Pulmonary artery endothelial cell (primary cell): ENCODE results near the gene VKORC1. TPM values are rescaled to one million over a fixed set of nuclear protein-coding genes. Genes with fewer than 3 reads are reported as not detected.

Source experiments
- DNase-seq: peaks from one replicate; pipeline ENCODE4 v3.0.0-alpha.2; 2011; ENCODE audit warnings: low read depth, low spot score
- total RNA-seq: library from RNA; depleted of rRNA; stranded (reverse); fragments of >200 nt; gene quantifications from 2 replicates; pipeline ENCODE4 v1.2.3, GENCODE V29; 2014

VKORC1 gene
- total RNA-seq, 1 donor from 2014 or later: 78.7 TPM

GRCh38 chr16:31083081-31083480 lies 11.5 kb downstream of the VKORC1 start:
- no peak for DNase-seq

DNA sequence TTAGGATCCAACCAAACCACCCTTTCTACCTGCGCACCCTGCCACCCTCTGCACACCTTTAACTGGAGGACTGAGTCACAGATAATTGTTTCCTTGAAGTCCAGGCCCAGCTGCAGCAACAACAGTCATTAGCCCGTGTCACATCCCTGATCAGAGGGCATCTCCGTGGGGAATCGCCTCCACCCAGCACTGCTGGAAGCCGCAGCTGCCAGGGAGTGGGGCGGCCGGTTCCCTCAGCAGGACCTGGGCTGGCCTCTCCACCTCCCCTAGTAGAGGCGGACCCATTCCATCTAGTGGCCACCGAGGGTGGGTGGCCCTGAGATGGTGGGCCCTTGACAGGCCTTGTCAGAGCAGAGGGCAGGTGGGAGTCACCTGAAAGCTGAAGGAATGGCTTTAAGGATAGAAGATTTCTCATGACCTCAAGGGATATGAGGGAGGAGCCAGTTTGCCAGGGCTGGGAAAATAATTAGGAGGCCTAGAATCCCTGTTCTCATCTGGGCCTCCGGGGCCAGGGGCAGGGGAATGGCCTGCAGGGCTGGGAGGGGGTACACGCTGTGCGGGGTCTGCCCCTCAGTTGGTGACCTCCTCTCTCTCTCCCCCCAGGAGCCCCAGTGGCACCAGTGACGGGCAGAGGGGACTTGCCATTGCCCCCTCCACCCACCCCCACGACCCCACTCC lies 12.1 kb downstream of the VKORC1 start:
- DNase-seq: no peak

GRCh38 chr16:31081428-31082351 lies 12.9 kb downstream of the VKORC1 start:
- DNase-seq: no peak

DNA sequence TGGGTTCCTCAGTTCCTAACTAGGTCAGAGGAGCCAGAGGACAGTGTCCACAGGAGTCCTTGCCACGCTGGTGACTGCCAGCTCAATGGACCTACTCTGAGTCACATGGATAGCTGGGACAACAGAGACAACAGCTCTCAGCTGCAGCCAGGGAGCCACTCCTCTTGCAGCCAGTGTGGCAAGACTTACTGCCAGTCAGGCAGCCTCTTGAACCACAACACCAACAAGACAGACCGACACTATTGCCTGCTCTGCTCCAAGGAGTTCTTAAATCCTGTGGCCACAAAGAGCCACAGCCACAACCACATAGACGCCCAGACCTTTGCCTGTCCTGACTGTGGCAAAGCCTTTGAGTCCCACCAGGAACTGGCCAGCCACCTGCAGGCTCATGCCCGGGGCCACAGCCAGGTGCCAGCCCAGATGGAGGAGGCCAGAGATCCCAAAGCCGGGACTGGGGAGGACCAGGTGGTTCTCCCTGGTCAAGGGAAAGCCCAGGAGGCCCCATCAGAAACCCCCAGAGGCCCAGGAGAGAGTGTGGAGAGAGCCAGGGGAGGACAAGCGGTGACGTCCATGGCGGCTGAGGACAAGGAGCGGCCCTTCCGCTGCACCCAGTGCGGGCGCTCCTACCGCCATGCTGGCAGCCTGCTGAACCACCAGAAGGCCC lies 13.7 kb downstream of the VKORC1 start:
- no peak for DNase-seq

DNA sequence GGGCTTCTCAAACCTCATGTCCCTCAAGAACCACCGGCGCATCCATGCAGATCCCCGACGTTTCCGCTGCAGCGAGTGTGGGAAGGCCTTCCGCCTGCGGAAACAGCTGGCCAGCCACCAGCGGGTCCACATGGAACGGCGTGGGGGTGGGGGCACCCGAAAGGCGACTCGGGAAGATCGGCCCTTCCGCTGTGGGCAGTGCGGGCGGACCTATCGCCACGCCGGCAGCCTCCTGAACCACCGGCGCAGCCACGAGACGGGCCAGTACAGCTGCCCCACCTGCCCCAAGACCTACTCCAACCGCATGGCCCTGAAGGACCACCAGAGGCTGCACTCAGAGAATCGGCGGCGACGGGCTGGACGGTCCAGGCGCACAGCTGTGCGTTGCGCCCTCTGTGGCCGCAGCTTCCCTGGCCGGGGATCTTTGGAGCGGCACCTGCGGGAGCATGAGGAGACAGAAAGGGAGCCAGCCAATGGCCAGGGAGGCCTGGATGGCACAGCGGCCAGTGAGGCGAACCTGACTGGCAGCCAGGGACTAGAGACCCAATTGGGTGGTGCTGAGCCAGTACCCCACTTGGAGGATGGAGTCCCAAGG lies 14.5 kb downstream of the VKORC1 start:
- no peak for DNase-seq

DNA sequence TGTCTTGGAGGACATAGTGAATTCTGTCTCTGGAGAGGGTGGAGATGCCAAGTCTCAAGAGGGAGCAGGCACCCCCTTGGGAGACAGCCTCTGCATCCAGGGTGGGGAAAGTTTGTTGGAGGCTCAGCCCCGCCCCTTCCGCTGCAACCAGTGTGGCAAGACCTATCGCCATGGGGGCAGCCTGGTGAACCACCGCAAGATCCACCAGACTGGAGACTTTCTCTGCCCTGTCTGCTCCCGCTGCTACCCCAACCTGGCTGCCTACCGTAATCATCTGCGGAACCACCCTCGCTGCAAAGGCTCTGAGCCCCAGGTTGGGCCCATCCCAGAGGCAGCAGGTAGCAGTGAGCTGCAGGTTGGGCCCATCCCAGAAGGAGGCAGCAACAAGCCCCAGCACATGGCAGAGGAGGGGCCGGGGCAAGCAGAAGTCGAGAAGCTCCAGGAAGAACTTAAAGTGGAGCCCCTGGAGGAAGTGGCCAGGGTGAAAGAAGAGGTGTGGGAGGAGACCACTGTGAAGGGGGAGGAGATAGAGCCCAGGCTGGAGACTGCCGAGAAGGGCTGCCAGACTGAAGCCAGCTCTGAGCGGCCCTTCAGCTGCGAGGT lies 15.2 kb downstream of the VKORC1 start:
- DNase-seq: no peak

- DNase-seq: no peak
Observed at GRCh38 chr16:31078597-31079341, 15.8 kb downstream of the VKORC1 start.

GRCh38 chr16:31077592-31078396 lies 16.8 kb downstream of the VKORC1 start:
- DNase-seq: no peak

DNA sequence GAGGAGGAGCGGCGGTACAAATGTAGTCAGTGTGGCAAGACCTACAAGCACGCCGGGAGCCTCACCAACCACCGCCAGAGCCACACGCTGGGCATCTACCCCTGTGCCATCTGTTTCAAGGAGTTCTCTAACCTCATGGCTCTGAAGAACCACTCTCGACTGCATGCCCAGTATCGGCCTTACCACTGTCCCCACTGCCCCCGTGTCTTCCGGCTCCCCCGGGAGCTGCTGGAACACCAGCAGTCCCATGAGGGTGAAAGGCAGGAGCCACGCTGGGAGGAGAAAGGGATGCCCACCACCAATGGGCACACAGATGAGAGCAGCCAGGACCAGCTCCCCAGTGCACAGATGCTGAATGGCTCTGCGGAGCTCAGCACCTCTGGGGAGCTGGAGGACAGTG lies 17.6 kb downstream of the VKORC1 start:
- DNase-seq: no peak

DNA sequence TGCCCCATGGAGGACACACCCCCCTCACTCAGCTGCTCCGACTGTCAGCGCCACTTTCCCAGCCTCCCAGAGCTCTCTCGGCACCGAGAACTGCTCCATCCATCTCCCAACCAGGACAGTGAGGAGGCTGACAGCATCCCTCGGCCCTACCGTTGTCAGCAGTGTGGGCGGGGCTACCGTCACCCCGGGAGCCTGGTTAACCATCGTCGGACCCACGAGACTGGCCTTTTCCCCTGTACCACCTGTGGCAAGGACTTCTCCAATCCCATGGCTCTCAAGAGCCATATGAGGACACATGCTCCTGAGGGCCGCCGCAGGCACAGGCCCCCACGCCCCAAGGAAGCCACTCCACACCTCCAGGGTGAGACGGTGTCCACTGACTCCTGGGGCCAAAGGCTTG lies 18.3 kb downstream of the VKORC1 start:
- DNase-seq: no peak

DNA sequence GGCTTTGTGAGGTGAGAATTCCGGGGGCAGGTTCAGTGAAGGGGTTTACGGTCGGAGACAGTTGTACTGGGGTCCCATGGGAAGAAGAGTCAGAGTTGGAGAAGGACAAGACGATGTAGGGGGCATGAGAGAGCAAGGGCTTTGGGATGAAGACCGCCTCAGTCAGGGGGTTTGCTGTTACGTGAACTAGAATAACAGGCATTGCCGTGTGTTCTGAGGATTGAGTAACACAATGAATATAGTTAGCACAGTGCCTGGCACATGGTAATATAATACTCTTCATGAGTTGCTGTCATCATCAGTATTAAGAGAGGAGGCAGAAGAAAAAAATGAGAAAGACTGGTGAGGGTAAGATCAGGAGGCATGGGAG lies 19.8 kb downstream of the VKORC1 start:
- no peak for DNase-seq

DNA sequence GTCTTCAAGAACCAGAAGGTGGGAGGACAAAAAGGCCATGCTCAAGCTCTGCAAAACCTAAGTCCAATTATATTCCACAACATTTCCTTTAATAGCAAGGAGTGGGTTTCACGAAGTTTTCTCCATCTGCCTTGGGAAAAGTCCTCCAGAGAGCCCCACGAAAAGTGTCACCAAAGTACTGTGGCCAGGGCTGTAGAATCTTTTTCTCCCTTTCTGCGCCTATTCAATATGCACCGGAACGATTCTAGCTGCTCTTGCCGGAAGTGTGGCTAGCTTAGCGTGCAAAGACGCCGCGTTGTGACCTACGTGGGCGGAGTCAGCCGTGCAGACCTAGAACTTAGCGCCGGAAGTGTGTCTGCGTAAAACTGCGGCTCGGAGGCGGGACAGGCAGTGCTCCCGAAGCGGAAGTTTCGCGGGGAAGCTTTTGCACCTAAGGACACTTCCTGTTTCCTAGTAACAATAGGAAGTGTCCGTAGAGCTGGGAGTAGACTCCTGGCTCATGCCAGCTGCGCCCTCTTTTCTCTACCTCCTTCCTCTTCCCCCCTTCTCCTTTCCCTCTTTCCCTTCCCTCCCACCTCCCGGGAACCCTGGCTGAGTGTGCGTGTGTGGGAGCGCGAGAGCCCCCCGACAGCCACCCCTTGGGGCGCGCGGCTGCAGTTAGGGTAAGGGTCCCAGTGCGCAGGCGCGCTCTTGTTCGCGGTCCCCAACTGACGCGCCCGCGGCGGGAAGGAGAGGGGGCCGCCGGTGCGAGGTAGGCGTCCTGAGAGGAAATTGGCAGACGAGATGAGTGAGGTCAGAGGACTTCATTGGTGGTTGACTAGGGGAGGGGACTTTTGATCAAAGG lies 20.4 kb downstream of the VKORC1 start, which contains the start of the genes ZNF646 and ZNF668:
ZNF646 (plus strand) TSS at position 453 of the 844 bp plus-strand sequence. CDS start 1,903 bp downstream, outside the sequence.
ZNF668 (minus strand) TSS at position 271 of the 844 bp plus-strand sequence. CDS start 9,781 bp downstream, outside the sequence.
- DNase-seq: peak; percentile 98

DNA sequence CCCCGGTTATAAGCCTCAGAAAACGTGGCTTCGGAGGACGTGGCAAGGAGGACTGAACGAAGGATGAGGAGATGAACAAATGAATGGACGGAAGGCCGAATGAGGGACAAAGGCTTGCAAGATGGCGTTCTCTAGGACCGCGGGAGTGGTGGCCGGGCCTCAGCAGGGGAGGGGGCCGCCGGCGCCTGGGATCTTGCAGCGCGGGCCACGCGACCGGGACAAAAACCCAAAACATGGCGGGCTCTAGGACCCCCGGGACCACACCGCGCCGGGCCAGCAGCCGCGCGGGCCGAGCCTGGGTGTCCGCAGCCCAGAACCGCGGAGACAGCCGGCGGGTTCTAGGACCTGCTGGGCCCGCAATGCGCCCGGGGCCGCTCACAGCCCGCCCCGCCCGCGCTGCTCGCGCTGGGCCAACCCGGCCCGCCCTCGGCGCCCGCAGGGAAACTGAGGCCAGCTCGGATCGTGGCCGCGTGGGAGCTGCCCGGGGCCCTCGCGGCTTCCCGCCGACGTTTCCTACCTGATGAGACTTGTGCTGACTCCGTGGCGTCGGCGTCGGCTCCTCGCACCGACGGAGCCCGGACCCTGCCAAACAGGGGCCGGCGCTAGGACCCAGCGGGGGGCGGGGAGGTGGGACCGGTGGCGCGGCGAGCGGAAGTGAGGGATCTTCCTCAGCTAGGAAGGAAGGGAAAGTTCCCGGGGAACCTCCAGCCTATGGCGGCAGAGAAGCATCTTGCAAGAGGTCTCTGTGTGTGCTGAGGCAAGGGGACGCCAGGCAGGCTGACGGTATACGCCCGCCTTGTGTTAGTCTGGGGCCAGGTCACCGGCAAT lies 21.2 kb downstream of the VKORC1 start:
- DNase-seq: peak; percentile 72

GRCh38 chr16:31072540-31073141 lies 22.0 kb downstream of the VKORC1 start:
- no peak for DNase-seq

DNA sequence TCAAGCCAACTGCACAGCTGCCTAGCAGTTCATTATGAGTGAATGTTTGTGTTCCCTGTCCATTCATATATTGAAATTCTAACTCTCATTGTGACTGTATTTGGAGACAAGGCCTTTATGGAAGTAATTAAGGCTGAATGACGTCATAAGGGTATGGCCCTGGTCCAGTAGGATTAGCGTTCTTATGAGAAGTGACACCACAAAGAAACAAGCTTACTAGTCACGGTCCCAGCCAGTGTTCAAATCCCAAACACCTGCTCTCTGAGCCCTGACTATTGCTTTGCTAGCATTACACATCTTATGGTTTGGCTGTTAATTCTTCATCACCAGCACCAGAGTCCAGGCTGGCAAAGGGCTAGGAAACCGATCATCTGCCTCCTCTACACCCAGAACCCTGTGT lies 22.7 kb downstream of the VKORC1 start:
- no peak for DNase-seq

DNA sequence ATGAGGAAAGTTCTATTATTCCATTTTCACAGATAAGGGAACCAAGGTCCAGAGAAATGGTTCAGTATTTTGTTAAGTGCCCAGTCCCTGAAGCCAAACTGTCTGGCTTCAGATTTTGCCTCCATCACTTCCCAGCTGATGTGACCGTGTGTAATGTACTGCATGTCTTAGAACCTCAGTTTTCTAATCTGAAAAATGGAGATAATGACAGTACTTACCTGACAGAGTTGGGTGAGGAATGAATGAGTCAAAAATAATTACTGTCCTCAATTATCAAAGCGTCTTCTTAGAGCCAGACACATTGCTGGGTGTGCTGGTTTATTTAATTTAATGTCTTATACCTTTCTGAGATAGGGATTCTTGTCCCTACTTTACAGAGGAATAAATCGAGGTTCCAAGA lies 27.3 kb downstream of the VKORC1 start:
- DNase-seq: no peak

DNA sequence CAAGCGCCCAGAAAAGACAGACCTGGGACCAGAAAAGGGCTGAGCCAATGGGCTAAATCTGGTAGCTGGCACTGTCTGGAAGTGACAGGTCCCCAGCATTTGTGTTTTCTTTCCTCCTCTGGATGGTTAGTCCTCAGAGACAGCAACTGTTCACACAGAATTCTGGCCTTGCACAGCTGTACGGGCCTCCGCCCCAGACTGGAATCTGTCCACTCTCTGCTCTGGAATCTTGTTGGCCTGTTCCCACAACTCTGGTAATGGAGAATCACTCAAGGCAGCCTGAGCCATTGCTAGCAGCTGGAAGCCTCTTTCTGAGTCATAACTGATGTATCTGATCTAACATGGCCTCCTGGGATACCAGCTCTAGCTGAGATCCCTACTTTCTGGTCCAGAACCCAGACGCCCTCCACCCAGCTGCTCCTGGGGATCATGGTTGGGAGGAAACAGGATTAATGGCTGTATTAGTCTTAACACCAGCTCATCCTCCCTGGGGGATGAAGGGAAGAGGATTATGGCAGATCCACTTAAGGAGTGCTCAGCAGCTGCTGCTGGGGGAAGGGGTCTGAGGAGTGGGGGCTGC lies 29.6 kb downstream of the VKORC1 start:
- no peak for DNase-seq
